ENCODE data around the gene PSMD9.

DNA sequence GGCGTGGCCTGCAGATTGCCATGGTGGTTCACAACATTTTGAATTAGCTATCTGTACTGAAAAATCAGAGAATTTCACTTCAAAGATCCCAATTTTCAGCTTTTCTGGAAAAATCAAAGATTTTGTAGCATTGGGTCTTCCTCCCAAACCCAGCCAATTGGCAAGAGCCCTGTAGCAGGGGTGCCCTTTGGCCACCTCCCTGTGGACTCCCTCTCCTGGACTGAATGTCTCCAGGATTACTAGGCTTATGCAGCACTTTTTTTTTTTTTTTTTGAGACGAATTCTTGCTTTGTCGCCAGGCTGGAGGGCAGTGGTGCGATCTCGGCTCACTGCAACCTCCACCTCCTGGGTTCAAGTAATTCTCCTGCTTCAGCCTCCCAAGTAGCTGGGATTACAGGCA is 9.7 kb downstream of the PSMD9 start:
- TF ChIP-seq, protein P1, sequence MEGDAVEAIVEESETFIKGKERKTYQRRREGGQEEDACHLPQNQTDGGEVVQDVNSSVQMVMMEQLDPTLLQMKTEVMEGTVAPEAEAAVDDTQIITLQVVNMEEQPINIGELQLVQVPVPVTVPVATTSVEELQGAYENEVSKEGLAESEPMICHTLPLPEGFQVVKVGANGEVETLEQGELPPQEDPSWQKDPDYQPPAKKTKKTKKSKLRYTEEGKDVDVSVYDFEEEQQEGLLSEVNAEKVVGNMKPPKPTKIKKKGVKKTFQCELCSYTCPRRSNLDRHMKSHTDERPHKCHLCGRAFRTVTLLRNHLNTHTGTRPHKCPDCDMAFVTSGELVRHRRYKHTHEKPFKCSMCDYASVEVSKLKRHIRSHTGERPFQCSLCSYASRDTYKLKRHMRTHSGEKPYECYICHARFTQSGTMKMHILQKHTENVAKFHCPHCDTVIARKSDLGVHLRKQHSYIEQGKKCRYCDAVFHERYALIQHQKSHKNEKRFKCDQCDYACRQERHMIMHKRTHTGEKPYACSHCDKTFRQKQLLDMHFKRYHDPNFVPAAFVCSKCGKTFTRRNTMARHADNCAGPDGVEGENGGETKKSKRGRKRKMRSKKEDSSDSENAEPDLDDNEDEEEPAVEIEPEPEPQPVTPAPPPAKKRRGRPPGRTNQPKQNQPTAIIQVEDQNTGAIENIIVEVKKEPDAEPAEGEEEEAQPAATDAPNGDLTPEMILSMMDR (conservative IDR thresholded peaks at IDR 0.05; ENCODE audit: low read length) = no peak
- no peak for TF ChIP-seq EZH2phosphoT487 (IDR thresholded peaks at IDR 0.05; ENCODE audit: borderline replicate concordance, low read depth, low read length)
